ENCODE results near the gene HOXD12.

The HOXD12 gene

GRCh38 chr2:176081376-176081836 is 18.2 kb upstream of the HOXD12 start:
- DNase-seq (ENCODE audit: low spot score), result no peak

- DNase-seq (ENCODE audit: low spot score), result no peak
Observed at GRCh38 chr2:176081837-176082524, 17.6 kb upstream of the HOXD12 start.

- no peak for DNase-seq (ENCODE audit: low spot score)
Observed at GRCh38 chr2:176082525-176082823, 17.1 kb upstream of the HOXD12 start.

- no peak for DNase-seq (ENCODE audit: low spot score)
Observed at GRCh38 chr2:176082824-176083751, 16.5 kb upstream of the HOXD12 start.

GRCh38 chr2:176083796-176084261 is 15.8 kb upstream of the HOXD12 start, which contains the start of gene EVX2:
Gene EVX2, minus strand, starts transcription at chr2:176083962. Its CDS starts 186 bp downstream, at chr2:176083776.
- DNase-seq (ENCODE audit: low spot score), result no peak

- DNase-seq (ENCODE audit: low spot score), result no peak
Observed at GRCh38 chr2:176084611-176085119, 14.9 kb upstream of the HOXD12 start.

GRCh38 chr2:176085120-176085788 is 14.3 kb upstream of the HOXD12 start:
- no peak for DNase-seq (ENCODE audit: low spot score)

GRCh38 chr2:176085861-176086771 is 13.5 kb upstream of the HOXD12 start:
- DNase-seq (ENCODE audit: low spot score), result no peak

- no peak for DNase-seq (ENCODE audit: low spot score)
Observed at GRCh38 chr2:176087330-176088047, 12.1 kb upstream of the HOXD12 start.

GRCh38 chr2:176088048-176088936 is 11.3 kb upstream of the HOXD12 start:
- no peak for DNase-seq (ENCODE audit: low spot score)

- DNase-seq (ENCODE audit: low spot score), result no peak
Observed at GRCh38 chr2:176088937-176089842, 10.4 kb upstream of the HOXD12 start.

GRCh38 chr2:176089843-176090395 is 9.7 kb upstream of the HOXD12 start:
- no peak for DNase-seq (ENCODE audit: low spot score)

- DNase-seq (ENCODE audit: low spot score), result no peak
Observed at GRCh38 chr2:176090862-176091261, 8.7 kb upstream of the HOXD12 start.

GRCh38 chr2:176091329-176092258 is 8.0 kb upstream of the HOXD12 start:
- DNase-seq (ENCODE audit: low spot score), result no peak

- DNase-seq (ENCODE audit: low spot score), result no peak
Observed at GRCh38 chr2:176092270-176093144, 7.1 kb upstream of the HOXD12 start, which contains the start of gene HOXD13. Gene HOXD13, plus strand, starts transcription at chr2:176092721. Its CDS starts 170 bp downstream, at chr2:176092891.
